ENCODE measurements around the gene PARD3B. TPM values are rescaled to one million over a fixed set of nuclear protein-coding genes. Genes with fewer than 3 reads are reported as not detected.

The PARD3B gene
- total and polyA plus RNA-seq, 12 donors = 0.46 to 12.4 (median 8.3) TPM

DNA sequence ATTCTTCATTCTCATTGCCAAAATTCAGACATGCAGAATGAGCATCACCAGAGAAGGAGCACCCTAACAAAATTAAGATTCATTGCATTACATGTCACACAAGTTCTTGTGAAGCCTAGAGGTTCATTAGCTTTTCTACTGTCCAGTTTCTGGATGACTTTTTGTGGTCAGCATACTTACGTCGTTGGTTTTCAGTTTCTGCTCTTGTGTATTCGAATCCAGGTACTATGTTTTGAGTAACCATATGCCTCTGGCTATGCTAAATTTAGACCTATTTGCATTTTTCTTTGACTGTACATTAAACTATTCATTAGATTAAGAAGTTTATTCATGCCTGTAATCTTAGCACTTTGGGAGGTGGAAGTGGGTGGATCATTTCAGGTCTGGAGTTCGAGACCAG lies 251.3 kb downstream of the PARD3B start:
- Histone ChIP-seq H3K9me3 (no peaks in the 10 kb centered on the region), H3K27me3 (no peaks in the 10 kb centered on the region), H3K4me3 (no peak overlapping the region), H3K4me1 (peaks cover 0 to 4% (median 0%) of the 10 kb centered on the region in 9 donors), H3K27ac (no peak overlapping the region), H3K36me3 (no peaks in the 10 kb centered on the region)
- ATAC-seq (no peak), DNase-seq (no peak)
- TF ChIP-seq, protein P1, sequence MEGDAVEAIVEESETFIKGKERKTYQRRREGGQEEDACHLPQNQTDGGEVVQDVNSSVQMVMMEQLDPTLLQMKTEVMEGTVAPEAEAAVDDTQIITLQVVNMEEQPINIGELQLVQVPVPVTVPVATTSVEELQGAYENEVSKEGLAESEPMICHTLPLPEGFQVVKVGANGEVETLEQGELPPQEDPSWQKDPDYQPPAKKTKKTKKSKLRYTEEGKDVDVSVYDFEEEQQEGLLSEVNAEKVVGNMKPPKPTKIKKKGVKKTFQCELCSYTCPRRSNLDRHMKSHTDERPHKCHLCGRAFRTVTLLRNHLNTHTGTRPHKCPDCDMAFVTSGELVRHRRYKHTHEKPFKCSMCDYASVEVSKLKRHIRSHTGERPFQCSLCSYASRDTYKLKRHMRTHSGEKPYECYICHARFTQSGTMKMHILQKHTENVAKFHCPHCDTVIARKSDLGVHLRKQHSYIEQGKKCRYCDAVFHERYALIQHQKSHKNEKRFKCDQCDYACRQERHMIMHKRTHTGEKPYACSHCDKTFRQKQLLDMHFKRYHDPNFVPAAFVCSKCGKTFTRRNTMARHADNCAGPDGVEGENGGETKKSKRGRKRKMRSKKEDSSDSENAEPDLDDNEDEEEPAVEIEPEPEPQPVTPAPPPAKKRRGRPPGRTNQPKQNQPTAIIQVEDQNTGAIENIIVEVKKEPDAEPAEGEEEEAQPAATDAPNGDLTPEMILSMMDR (IDR thresholded peaks at IDR 0.05) = no peak
- intact Hi-C loops (cut with DNase I) = no loop called here
- 97 to 98% methylated on average over 4 of the region's 4 CpGs for WGBS, 2 donors

DNA sequence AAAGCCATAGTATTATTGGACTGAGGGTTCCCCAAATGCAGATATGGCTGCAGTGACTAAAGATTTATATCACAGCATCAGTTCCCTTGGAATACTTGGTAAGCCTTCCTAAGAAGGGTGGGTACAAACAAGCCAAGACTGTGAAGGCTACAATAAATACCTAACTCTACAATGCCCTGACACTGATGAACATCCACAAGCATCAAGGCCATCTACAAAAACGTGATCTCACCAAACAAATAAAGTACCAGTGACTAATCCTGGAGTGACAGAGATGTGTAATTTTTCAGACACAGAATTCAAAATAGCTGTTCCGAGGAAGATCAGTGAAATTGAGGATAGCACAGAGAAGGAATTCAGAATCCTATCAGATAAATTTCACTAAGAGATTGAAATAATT lies 254.5 kb downstream of the PARD3B start:
- H3K36me3 ChIP-seq = no peaks in the 10 kb centered on the region
- H3K27ac ChIP-seq = no peak overlapping the region
- peaks cover 0 to 4% (median 0%) of the 10 kb centered on the region in 11 donors for H3K9me3 ChIP-seq
- H3K27me3 ChIP-seq = no peaks in the 10 kb centered on the region
- TF ChIP-seq, protein P1 (IDR thresholded peaks at IDR 0.05) = no peak
- H3K4me3 ChIP-seq = no peak overlapping the region
- DNase-seq (no peak), ATAC-seq (no peak)
- WGBS, 2 donors = 67 to 82% methylated on average over 2 of the region's 2 CpGs
- peaks cover 0 to 4% (median 0%) of the 10 kb centered on the region in 9 donors for H3K4me1 ChIP-seq
- intact Hi-C loops (cut with DNase I) = no loop called here

DNA sequence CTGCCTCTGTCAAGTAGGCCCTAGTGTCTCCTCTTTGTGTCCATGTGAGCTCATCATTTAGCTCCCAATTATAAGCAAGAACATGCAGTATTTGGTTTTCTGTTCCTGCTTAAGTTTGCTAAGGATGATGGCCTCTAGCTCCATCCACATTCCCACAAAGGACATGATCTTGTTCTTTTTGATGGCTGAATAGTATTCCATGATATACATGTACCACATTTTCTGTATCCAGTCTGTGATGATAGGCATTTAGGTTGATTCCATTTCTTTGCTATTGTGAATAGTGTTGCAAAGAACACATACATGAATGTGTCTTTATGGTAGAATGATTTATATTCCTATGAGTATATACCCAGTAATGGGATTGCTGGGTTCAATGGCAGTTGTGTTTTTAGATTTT lies 263.2 kb downstream of the PARD3B start:
- intact Hi-C loops (cut with DNase I) = no loop called here
- no peak for ATAC-seq
- DNase-seq = no peak
- Histone ChIP-seq H3K4me1 (no peaks in the 10 kb centered on the region), H3K9me3 (peaks cover 0 to 68% (median 16%) of the 10 kb centered on the region in 11 donors), H3K27me3 (no peaks in the 10 kb centered on the region), H3K36me3 (no peaks in the 10 kb centered on the region), H3K4me3 (no peak overlapping the region), H3K27ac (no peak overlapping the region)
- TF ChIP-seq, protein P1 (IDR thresholded peaks at IDR 0.05) = no peak

DNA sequence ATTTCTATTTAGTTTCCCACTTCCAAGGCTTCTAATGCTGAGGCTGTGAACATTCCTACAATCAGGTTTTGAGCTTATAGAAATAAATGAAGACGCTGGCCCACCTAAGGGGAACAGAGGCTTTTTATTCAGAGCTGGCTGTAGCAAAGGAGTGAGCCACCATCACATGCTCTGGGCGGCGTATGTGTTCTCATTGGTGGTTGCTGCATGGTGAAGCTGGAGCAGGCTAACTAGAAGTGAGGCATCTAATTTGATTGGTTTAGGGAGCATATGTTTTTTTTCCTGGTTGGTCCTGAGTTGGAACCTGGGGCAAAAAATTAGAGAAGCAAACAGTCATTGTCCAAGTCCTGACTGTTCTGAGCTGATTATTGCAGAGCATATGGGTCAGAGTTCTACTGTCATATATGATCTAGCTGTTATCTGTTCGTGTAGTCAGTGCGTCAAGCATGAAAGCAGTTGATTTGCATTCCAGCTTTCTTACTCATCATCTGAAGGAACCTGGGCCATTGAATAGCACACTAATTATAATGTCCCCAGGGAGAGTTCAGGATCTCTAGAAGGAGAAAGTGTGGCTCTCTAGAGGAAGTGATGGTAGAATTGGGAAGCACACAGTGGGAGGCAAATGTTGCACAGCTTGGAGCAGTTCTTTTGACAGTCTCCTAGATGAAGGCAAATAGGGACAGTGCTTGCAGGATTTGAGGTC lies 279.6 kb downstream of the PARD3B start:
- no peak for ATAC-seq

More for the DNA sequence above, 279.6 kb downstream of the PARD3B start:
- intact Hi-C loops (cut with DNase I) = no loop called here
- peaks cover 0 to 10% (median 0%) of the 10 kb centered on the region in 11 donors for H3K9me3 ChIP-seq
- peaks cover 0 to 9% (median 0%) of the 10 kb centered on the region in 9 donors for H3K4me1 ChIP-seq
- H3K36me3 ChIP-seq = no peaks in the 10 kb centered on the region
- no peak for DNase-seq
- 83 to 84% methylated on average over 5 of the region's 5 CpGs for WGBS, 2 donors
- H3K4me3 ChIP-seq = no peak overlapping the region
- TF ChIP-seq, protein P1 (IDR thresholded peaks at IDR 0.05) = no peak
- H3K27me3 ChIP-seq = no peaks in the 10 kb centered on the region
- H3K27ac ChIP-seq = no peak overlapping the region

All from heart right ventricle (tissue), 16 donors.